Transverse colon (tissue), 4 donors: ENCODE results near the gene ERBB3.

ENCODE experiments used
- POLR2AphosphoS5 ChIP-seq, 3 donors: sonication (generic); formaldehyde crosslinking; IDR thresholded peaks; one replicate each; pipeline ENCODE4 v1.6.1; 2016; ENCODE audit warnings: antibody characterized with exemption in 3 of 3
- TF ChIP-seq, protein P1 (sequence below), 5 experiments: fragments of 200-600 bp in 3 of 5; fragments of 450-650 bp in 2 of 5; sonication (generic) in 3 of 5; IDR thresholded peaks; 1 replicate in 2 of 5; 2 replicates in 3 of 5; pipeline ENCODE4 v1.5.1; 2016 to 2017; ENCODE audit warnings: antibody characterized with exemption in 5 of 5, inconsistent platforms in 3 of 5, mild to moderate bottlenecking in 2 of 5, moderate library complexity in 1 of 5

DNA sequence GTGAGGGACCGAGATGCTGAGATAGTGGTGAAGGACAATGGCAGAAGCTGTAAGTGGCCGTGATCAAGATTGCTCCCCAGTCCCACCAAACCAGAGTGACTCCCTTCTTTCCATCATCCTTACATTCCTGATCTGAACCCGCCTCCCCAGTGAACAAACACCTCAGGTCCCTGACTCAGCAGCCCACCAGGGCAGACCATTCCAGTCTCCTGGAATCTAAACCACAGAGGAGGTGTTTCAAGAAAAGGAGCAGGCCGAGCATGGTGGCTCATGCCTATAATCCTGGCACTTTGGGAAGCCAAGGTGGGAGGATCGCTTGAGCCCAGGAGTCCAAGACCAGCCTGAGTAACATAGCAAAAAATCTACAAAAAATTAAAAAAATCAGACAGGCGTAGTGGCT lies 6.6 kb downstream of the ERBB3 start:
- TF ChIP-seq, protein P1, sequence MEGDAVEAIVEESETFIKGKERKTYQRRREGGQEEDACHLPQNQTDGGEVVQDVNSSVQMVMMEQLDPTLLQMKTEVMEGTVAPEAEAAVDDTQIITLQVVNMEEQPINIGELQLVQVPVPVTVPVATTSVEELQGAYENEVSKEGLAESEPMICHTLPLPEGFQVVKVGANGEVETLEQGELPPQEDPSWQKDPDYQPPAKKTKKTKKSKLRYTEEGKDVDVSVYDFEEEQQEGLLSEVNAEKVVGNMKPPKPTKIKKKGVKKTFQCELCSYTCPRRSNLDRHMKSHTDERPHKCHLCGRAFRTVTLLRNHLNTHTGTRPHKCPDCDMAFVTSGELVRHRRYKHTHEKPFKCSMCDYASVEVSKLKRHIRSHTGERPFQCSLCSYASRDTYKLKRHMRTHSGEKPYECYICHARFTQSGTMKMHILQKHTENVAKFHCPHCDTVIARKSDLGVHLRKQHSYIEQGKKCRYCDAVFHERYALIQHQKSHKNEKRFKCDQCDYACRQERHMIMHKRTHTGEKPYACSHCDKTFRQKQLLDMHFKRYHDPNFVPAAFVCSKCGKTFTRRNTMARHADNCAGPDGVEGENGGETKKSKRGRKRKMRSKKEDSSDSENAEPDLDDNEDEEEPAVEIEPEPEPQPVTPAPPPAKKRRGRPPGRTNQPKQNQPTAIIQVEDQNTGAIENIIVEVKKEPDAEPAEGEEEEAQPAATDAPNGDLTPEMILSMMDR (IDR thresholded peaks at IDR 0.05): no peak
- no peak for TF ChIP-seq POLR2AphosphoS5 (IDR thresholded peaks at IDR 0.05)
